ENCODE results near the gene KCNK4. TPM values are rescaled to one million over a fixed set of nuclear protein-coding genes. Genes with fewer than 3 reads are reported as not detected.

Gene KCNK4
- total and polyA plus RNA-seq, 2 of the 13 experiments (the other 11 are each of a cell fraction or from before 2014, with no cell fraction given): not detected

- TF ChIP-seq ZNF574 (CRISPR knock-in tag; IDR thresholded peaks at IDR 0.05): peak; percentile 89
- TF ChIP-seq LCORL (IDR thresholded peaks at IDR 0.05): no peak
- no peak for TF ChIP-seq LCORL (CRISPR knock-in tag; IDR thresholded peaks at IDR 0.05)
- peak; percentile 63 for TF ChIP-seq TAF1 (CRISPR knock-in tag; IDR thresholded peaks at IDR 0.05)
- no peak for TF ChIP-seq SP5 (CRISPR knock-in tag; IDR thresholded peaks at IDR 0.05; ENCODE audit: borderline replicate concordance, low read depth)
- TF ChIP-seq ZNF205 (CRISPR knock-in tag; IDR thresholded peaks at IDR 0.05): no peak; the same call in none of the 2 replicates
- TF ChIP-seq U2AF2 (IDR thresholded peaks at IDR 0.05; ENCODE audit: low read depth, low read length): 0 out of 2 replicates have a peak, but pooled peaks have one; percentile 2
- TF ChIP-seq ADNP (CRISPR knock-in tag; IDR thresholded peaks at IDR 0.05): no peak
- TF ChIP-seq WIZ (CRISPR knock-in tag; IDR thresholded peaks at IDR 0.05): no peak
- TF ChIP-seq ZNF513 (CRISPR knock-in tag; conservative IDR thresholded peaks at IDR 0.05): no peak
- no peak for TF ChIP-seq PRDM4 (CRISPR knock-in tag; IDR thresholded peaks at IDR 0.05; ENCODE audit: borderline replicate concordance)
- TF ChIP-seq ETV5 (CRISPR knock-in tag; IDR thresholded peaks at IDR 0.05; ENCODE audit: borderline replicate concordance): peak; percentile 91
- TF ChIP-seq ZNF496 (CRISPR knock-in tag; IDR thresholded peaks at IDR 0.05; ENCODE audit: insufficient replicate concordance): no peak
- TF ChIP-seq ZNF337 (CRISPR knock-in tag; IDR thresholded peaks at IDR 0.05; ENCODE audit: borderline replicate concordance, low read depth): no peak
- no peak for TF ChIP-seq SYNCRIP (IDR thresholded peaks at IDR 0.05; ENCODE audit: insufficient read depth, low read depth, low read length)
- TF ChIP-seq SOX13 (IDR thresholded peaks at IDR 0.05): no peak
- no peak; a peak in 1 of 4 replicates for TF ChIP-seq SOX13 (CRISPR knock-in tag; conservative IDR thresholded peaks at IDR 0.05 in 1 of 2, IDR thresholded peaks at IDR 0.05 in 1 of 2)
- TF ChIP-seq MLLT10 (CRISPR knock-in tag; IDR thresholded peaks at IDR 0.05): no peak
- TF ChIP-seq HNF4A (CRISPR knock-in tag; IDR thresholded peaks at IDR 0.05): no peak
- peak; percentile 81; the same call in 1 of the 2 replicates for TF ChIP-seq MED13 (CRISPR knock-in tag; IDR thresholded peaks at IDR 0.05)
- TF ChIP-seq FOXO4 (CRISPR knock-in tag; conservative IDR thresholded peaks at IDR 0.05): no peak
- no peak for TF ChIP-seq SUZ12 (IDR thresholded peaks at IDR 0.05; ENCODE audit: low read depth, low read length)
- peak; percentile 52; the same call in 1 of the 2 replicates for TF ChIP-seq SALL1 (CRISPR knock-in tag; IDR thresholded peaks at IDR 0.05)
Measured at GRCh38 chr11:64317325-64317960, 26.3 kb downstream of the KCNK4 start, which contains the start of gene TRMT112 (continued).

Data from HepG2 (cell line).